Endothelial cell (in vitro differentiated cells): ENCODE results near the gene GPATCH8. TPM values are rescaled to one million over a fixed set of nuclear protein-coding genes. Genes with fewer than 3 reads are reported as not detected.
"Not testable (repeated sequence)": the region's sequence is repeated elsewhere in the genome, so short reads cannot be mapped to it uniquely, and the experiment has no call there.

Experiments
- DNase-seq: peaks from one replicate; pipeline ENCODE4 v3.0.0; 2021; ENCODE audit warnings: low spot score
- H3K27ac Mint-ChIP-seq: one replicate; pipeline ENCODE4 v1.8.0; 2021; ENCODE audit warnings: mixed read lengths, inconsistent platforms; ENCODE audit not compliant: unreplicated experiment
- H3K27me3 Mint-ChIP-seq: one replicate; pipeline ENCODE4 v1.8.0; 2021; ENCODE audit warnings: mild to moderate bottlenecking, moderate library complexity, mixed read lengths, inconsistent platforms; ENCODE audit not compliant: unreplicated experiment
- H3K36me3 Mint-ChIP-seq: one replicate; pipeline ENCODE4 v1.8.0; 2021; ENCODE audit warnings: mild to moderate bottlenecking, low read depth, mixed read lengths, inconsistent platforms; ENCODE audit not compliant: unreplicated experiment
- H3K4me1 Mint-ChIP-seq: one replicate; pipeline ENCODE4 v1.8.0; 2021; ENCODE audit warnings: mild to moderate bottlenecking, mixed read lengths, inconsistent platforms; ENCODE audit not compliant: unreplicated experiment
- H3K4me3 Mint-ChIP-seq: one replicate; pipeline ENCODE4 v1.8.0; 2021; ENCODE audit warnings: mild to moderate bottlenecking, mixed read lengths, inconsistent platforms; ENCODE audit not compliant: unreplicated experiment
- H3K9me3 Mint-ChIP-seq: one replicate; pipeline ENCODE4 v1.8.0; 2021; ENCODE audit warnings: mixed read lengths, inconsistent platforms; ENCODE audit not compliant: unreplicated experiment
- total RNA-seq: library from RNA; stranded (reverse); fragmentation: NEBNext Ultra II Directional; extraction: Animal tissue kit (Norgen Biotek cat#: 25700); gene quantifications from one replicate; pipeline ENCODE4 v1.2.1, GENCODE V29; 2021; ENCODE audit not compliant: unreplicated experiment
- TF ChIP-seq, protein P1 (sequence below): fragments of 200-600 bp; sonication (generic); IDR thresholded peaks from one replicate; pipeline ENCODE4 v1.5.0; 2021; ENCODE audit warnings: antibody characterized with exemption; ENCODE audit not compliant: unreplicated experiment

GPATCH8 gene
- total RNA-seq, 1 donor from 2014 or later: 53.3 TPM

DNA sequence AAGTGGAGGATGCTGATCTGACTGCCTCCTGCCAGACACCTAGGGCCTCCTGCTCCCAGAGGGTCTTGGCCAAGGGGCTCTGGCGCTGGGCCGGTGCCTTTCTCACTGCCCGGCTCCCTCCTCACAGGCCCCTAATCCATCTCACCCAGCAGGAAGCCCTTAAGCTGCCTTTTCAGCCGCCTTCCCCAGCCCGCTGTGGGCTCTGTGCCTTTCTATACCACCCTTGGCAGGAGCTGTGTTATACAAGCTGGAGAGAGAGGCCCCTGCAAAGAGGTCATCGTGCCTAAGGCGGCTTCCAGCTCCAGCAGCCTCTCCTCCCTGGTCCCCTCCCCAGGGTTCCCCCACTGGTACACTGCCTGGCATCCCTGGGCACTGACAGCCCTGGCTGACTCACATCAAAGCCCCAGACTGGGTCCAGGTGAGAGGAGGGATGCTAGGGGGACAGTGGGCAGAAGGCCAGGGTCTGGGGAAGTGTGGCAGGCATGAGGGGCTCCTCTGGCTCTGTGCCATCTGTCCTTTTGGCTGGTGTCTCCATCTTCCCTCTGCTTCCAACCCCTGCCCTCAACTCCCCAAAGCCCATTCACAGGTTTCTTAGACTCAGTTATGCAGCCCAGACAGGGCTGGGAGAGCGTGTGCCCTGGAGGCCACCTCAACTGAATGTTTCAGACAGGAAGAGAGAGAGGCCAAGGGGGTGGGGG lies 38.8 kb upstream of the GPATCH8 start:
- TF ChIP-seq, protein P1, sequence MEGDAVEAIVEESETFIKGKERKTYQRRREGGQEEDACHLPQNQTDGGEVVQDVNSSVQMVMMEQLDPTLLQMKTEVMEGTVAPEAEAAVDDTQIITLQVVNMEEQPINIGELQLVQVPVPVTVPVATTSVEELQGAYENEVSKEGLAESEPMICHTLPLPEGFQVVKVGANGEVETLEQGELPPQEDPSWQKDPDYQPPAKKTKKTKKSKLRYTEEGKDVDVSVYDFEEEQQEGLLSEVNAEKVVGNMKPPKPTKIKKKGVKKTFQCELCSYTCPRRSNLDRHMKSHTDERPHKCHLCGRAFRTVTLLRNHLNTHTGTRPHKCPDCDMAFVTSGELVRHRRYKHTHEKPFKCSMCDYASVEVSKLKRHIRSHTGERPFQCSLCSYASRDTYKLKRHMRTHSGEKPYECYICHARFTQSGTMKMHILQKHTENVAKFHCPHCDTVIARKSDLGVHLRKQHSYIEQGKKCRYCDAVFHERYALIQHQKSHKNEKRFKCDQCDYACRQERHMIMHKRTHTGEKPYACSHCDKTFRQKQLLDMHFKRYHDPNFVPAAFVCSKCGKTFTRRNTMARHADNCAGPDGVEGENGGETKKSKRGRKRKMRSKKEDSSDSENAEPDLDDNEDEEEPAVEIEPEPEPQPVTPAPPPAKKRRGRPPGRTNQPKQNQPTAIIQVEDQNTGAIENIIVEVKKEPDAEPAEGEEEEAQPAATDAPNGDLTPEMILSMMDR: no peak
- H3K27me3 Mint-ChIP-seq: peaks cover 16% of the 10 kb centered on the region
- no peak for DNase-seq
- H3K4me3 Mint-ChIP-seq: no peak overlapping the region
- H3K27ac Mint-ChIP-seq: no peak overlapping the region
- H3K36me3 Mint-ChIP-seq: no peaks in the 10 kb centered on the region
- H3K9me3 Mint-ChIP-seq: no peaks in the 10 kb centered on the region
- H3K4me1 Mint-ChIP-seq: peaks cover 23% of the 10 kb centered on the region

DNA sequence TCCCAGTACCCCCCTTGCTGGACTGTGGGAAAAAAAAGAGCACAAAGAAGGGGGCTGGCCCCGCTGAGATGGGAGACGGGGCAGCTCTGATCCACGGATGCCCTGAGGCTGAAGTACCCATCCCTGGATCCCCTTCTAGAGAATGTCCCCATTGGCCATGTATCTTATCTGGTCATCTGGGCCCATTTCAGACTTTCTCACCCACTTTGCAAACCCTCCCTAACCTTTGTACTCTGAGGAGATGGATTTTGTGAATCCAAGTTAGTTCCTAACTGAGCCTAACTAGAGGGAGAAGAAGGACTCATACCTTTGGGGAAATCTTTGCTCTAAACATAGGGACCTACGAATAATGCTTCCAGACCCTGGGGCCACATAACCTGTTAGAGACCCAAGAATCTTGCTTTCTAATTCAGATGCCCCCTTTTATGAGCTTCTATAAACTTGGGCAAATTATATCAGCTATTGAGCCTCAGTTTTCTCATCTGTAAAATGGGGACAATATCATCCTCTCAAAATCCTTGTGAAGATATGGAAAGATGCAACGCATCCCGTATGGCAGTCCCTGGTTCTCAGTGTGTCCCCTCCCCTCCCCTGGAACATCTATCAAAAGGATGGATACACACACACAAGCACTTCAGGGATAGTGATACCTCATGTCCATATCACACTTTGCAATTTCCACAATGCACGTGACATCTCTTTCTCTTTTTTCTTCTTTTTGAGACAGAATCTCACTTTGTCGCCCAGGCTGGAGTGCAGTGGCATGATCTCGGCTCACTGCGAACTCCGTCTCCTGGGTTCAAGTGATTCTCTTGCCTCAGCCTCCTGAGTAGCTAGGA lies 37.3 kb upstream of the GPATCH8 start:
- Mint-ChIP-seq H3K9me3 (no peaks in the 10 kb centered on the region), H3K4me1 (peaks cover 30% of the 10 kb centered on the region), H3K4me3 (no peak overlapping the region), H3K36me3 (no peaks in the 10 kb centered on the region), H3K27ac (no peak overlapping the region), H3K27me3 (peaks cover 16% of the 10 kb centered on the region)
- no peak for DNase-seq
- TF ChIP-seq, protein P1: no peak

DNA sequence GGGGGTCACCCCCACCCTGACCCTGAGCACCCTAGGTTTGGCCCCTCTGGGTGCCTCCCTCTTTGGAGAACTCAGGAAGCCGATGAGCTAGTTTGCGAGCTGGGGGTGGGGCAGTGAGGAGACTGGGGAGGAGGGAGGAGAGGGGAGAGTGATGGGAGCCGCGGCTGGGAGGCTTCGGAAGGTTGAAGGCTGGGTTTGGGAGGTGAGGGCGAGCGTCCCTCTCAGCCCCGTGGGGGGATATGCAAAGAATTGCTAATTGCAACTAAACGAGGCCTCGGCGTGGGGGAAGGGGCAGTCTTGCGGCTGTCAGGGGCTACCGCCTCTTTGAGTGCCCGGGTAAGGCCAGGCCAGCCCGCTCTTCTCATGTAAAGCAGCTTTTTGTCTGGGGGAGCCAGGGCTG lies 36.5 kb upstream of the GPATCH8 start:
- no peaks in the 10 kb centered on the region for H3K36me3 Mint-ChIP-seq
- no peak overlapping the region for H3K4me3 Mint-ChIP-seq
- no peak overlapping the region for H3K27ac Mint-ChIP-seq
- H3K4me1 Mint-ChIP-seq: peaks cover 30% of the 10 kb centered on the region
- no peak for DNase-seq
- H3K9me3 Mint-ChIP-seq: no peaks in the 10 kb centered on the region
- TF ChIP-seq, protein P1: no peak
- peaks cover 16% of the 10 kb centered on the region for H3K27me3 Mint-ChIP-seq

DNA sequence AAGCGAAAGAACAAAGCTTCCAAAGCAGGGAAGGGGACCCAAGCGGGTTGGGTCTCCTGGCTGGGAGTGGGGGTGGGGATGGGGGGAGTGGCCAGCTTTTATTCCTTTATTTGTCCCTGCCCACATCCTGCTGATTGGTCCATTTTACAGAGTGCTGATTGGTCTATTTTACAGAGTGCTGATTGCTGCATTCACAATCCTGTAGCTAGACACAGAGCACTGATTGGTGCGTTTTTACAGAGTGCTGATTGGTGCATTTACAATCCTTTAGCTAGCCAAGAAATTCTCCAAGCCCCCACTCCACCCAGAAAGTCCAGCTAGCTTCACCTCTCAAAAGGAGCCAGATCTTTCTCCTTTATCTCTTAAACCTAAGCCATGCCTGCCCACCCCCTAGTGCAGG lies 34.7 kb upstream of the GPATCH8 start:
- H3K4me1 Mint-ChIP-seq: peaks cover 27% of the 10 kb centered on the region
- peaks cover 17% of the 10 kb centered on the region for H3K27me3 Mint-ChIP-seq
- not testable (repeated sequence) for H3K36me3 Mint-ChIP-seq, H3K9me3 Mint-ChIP-seq, H3K4me3 Mint-ChIP-seq, H3K27ac Mint-ChIP-seq, DNase-seq

DNA sequence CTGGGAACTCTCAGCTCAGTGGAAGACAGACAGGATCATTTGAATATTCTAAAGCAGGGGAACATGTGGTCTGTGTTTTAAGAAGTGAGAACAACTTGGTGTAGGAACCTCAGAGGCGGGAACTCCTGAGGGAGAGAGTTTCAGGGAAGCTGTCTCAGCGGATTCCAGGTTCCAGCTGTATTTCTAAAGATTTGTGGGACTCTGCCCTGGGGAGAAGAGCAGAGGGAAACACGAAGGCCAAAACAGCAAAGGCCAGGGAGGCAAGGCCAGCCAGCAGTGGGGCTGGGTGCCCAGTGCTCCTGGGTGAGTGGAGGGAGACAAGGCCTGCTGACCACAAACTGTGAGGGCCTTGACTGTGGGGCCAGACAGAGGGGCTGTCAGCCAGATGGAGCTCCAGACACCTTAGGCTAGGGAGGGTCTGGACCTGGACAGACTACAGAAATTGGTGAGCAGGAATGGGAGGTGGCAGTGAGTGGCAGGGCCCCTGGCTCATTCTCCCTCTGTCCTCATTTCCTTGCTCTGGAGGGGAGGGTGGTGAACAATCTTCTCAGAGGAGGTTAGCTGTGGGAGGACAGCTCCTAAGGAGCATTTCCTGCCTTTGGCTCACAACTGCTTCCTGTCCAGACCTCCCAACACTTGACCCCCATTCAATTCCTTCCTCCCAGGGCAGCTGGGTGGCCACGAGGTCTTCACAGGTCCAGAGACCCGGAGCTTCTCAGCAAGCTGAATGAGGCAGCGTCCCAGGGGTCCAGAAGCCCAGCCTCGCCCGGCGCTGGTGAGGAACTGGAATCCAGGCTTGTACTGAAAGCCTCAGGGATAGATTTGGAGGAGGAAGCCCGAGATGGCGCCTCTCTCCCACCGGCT lies 33.1 kb upstream of the GPATCH8 start:
- Mint-ChIP-seq H3K36me3 (no peaks in the 10 kb centered on the region), H3K4me3 (no peak overlapping the region), H3K9me3 (no peaks in the 10 kb centered on the region), H3K4me1 (peaks cover 19% of the 10 kb centered on the region), H3K27ac (no peak overlapping the region), H3K27me3 (peaks cover 14% of the 10 kb centered on the region)
- no peak for DNase-seq
- TF ChIP-seq, protein P1: no peak
